ENCODE data around the gene IGFALS.

- TF ChIP-seq POLR2A (IDR thresholded peaks at IDR 0.05) = no peak
- TF ChIP-seq CTCF (IDR thresholded peaks at IDR 0.05) = no peak
Observed at GRCh38 chr16:1768061-1768766, 25.3 kb downstream of the IGFALS start.

Measured in esophagus squamous epithelium (tissue), 4 donors.